HepG2 (cell line): Measurements from ENCODE around the gene SLC7A6OS. TPM values are rescaled to one million over a fixed set of nuclear protein-coding genes. Genes with fewer than 3 reads are reported as not detected.
A peak's percentile ranks its signal among the peaks of the same experiment; 100 is the strongest.

ENCODE experiments used
- ATAC-seq: fragments of 200-7000 bp; cut with Tn5 transposase; 3 replicates; pipeline ENCODE4 v1.9.1; 2020; ENCODE audit warnings: mild to moderate bottlenecking, moderate library complexity
- BruUV-seq: library from RNA; stranded (reverse); fragments of 400-500 nt; replicated peaks from 2 replicates; lab custom pipeline; 2021; lab: Mats Ljungman, UMichigan
- CTCF ChIA-PET: fragments of 300-600 bp; formaldehyde crosslinking; extraction: SDS; loops from one replicate; lab custom pipeline; 2021; ENCODE audit warnings: low total read pairs, inconsistent platforms, low intra/inter-chr PET ratio; lab: Yijun Ruan, JAX
- POLR2A ChIA-PET: fragments of 350-600 bp; sonication (Branson Sonifier 250); formaldehyde crosslinking; loops from one replicate; lab custom pipeline; 2020; ENCODE audit warnings: antibody characterized with exemption, inconsistent platforms; lab: Yijun Ruan, JAX
- DNase-seq: peaks from one replicate; pipeline ENCODE4 v3.0.0-alpha.2; 2015; ENCODE audit warnings: low spot score
- FAIRE-seq: peaks from 3 replicates; lab custom pipeline; 2011; peaks lifted over from hg19 to GRCh38; lab: Jason Lieb, UNC
- H2AFZ ChIP-seq: one replicate; pipeline ENCODE4 v1.6.1; 2011; ENCODE audit warnings: low read length, inconsistent platforms
- H3K27ac ChIP-seq: fragments of 300-600 bp; 3 replicates; pipeline ENCODE4 v1.8.0; 2011; ENCODE audit warnings: mixed run types, mild to moderate bottlenecking, mixed read lengths, low read length, inconsistent platforms; ENCODE audit not compliant: insufficient read depth; ENCODE audit errors: extremely low read length
- H3K27me3 ChIP-seq, 2 experiments: fragments of 200-600 bp in 1 of 2; 2 replicates in 1 of 2; 3 replicates in 1 of 2; pipeline versions ENCODE4 v1.6.0 to v1.8.0; 2011; ENCODE audit warnings: low read length in 2 of 2, mild to moderate bottlenecking in 2 of 2, moderate library complexity in 2 of 2, inconsistent platforms in 1 of 2; ENCODE audit not compliant: insufficient read depth in 2 of 2, control insufficient read depth in 1 of 2
- H3K36me3 ChIP-seq, 2 experiments: fragments of 200-600 bp in 1 of 2; replicated peaks in 1 of 2; 2 replicates in 1 of 2; 3 replicates in 1 of 2; pipeline versions ENCODE4 v1.5.1 to v1.8.0; 2011; ENCODE audit warnings: low read length in 2 of 2, inconsistent platforms in 1 of 2; ENCODE audit not compliant: insufficient read depth in 2 of 2, control insufficient read depth in 1 of 2
- H3K4me1 ChIP-seq: 2 replicates; pipeline ENCODE4 v1.5.1; 2012; ENCODE audit warnings: low read length, inconsistent platforms; ENCODE audit not compliant: insufficient read depth
- H3K4me2 ChIP-seq: 2 replicates; pipeline ENCODE4 v1.6.0; 2011; ENCODE audit warnings: low read depth, low read length, inconsistent platforms
- H3K4me3 ChIP-seq, 3 experiments: fragments of 200-600 bp in 1 of 3; sonication (generic), shearing (Covaris generic) in 1 of 3; replicated peaks in 1 of 3; 2 replicates each; pipeline ENCODE4 v1.5.1; 2011 to 2016; ENCODE audit warnings: low read length in 3 of 3, inconsistent platforms in 2 of 3, low read depth in 2 of 3, mild to moderate bottlenecking in 2 of 3, control low read depth in 1 of 3, mixed read lengths in 1 of 3; ENCODE audit not compliant: insufficient read depth in 1 of 3
- H3K79me2 ChIP-seq: one replicate; pipeline ENCODE4 v1.6.1; 2011; ENCODE audit warnings: low read length, inconsistent platforms; ENCODE audit not compliant: insufficient read depth
- H3K9ac ChIP-seq: 2 replicates; pipeline ENCODE4 v1.6.0; 2011; ENCODE audit warnings: mild to moderate bottlenecking, low read depth, low read length, inconsistent platforms; ENCODE audit not compliant: insufficient read depth
- H3K9me3 ChIP-seq: 2 replicates; pipeline ENCODE4 v1.5.1; 2012; ENCODE audit warnings: mild to moderate bottlenecking, low read length
- H4K20me1 ChIP-seq: 2 replicates; pipeline ENCODE4 v1.6.0; 2011; ENCODE audit warnings: inconsistent platforms, mild to moderate bottlenecking, low read length, moderate library complexity; ENCODE audit not compliant: insufficient read depth
- ATF1 ChIP-seq: IDR thresholded peaks from 2 replicates; pipeline ENCODE4 v1.6.1; 2016; ENCODE audit warnings: mild to moderate bottlenecking, control low read depth
- ATRX ChIP-seq: sonication (generic); formaldehyde crosslinking; IDR thresholded peaks from 2 replicates; pipeline ENCODE4 v1.4.0; 2020; ENCODE audit warnings: missing genetic modification reagents, borderline replicate concordance
- FOXA3 ChIP-seq: IDR thresholded peaks from 2 replicates; pipeline ENCODE4 v1.6.1; 2016; ENCODE audit warnings: missing genetic modification reagents, missing compliant biosample characterization
- GLI4 ChIP-seq: sonication (generic); formaldehyde crosslinking; IDR thresholded peaks from 2 replicates; pipeline ENCODE4 v1.5.1; 2020; ENCODE audit warnings: missing genetic modification reagents, mild to moderate bottlenecking, moderate library complexity, borderline replicate concordance
- NFYC ChIP-seq: IDR thresholded peaks from 2 replicates; pipeline ENCODE4 v1.6.1; 2016; ENCODE audit warnings: missing genetic modification reagents, missing compliant biosample characterization
- REPIN1 ChIP-seq: sonication (generic); formaldehyde crosslinking; IDR thresholded peaks from 2 replicates; pipeline ENCODE4 v1.8.0; 2022; ENCODE audit warnings: missing genetic modification reagents, low read depth, mild to moderate bottlenecking, borderline replicate concordance
- TAF1 ChIP-seq: sonication (generic); formaldehyde crosslinking; IDR thresholded peaks from 2 replicates; pipeline ENCODE4 v1.4.0; 2020; ENCODE audit warnings: missing genetic modification reagents
- TEAD2 ChIP-seq: sonication (generic); formaldehyde crosslinking; IDR thresholded peaks from 2 replicates; pipeline ENCODE4 v1.9.0; 2021; ENCODE audit warnings: missing genetic modification reagents
- TRIM24 ChIP-seq: sonication (generic); formaldehyde crosslinking; IDR thresholded peaks from 2 replicates; pipeline ENCODE4 v1.8.0; 2022; ENCODE audit warnings: mild to moderate bottlenecking, missing genetic modification reagents
- ZFP82 ChIP-seq: sonication (generic); formaldehyde crosslinking; IDR thresholded peaks from 2 replicates; pipeline ENCODE4 v1.5.1; 2020; ENCODE audit warnings: mild to moderate bottlenecking, missing genetic modification reagents, borderline replicate concordance
- ZNF235 ChIP-seq: sonication (generic); formaldehyde crosslinking; IDR thresholded peaks from 2 replicates; pipeline ENCODE4 v1.8.1; 2023; ENCODE audit warnings: mild to moderate bottlenecking, missing genetic modification reagents, borderline replicate concordance
- ZNF253 ChIP-seq: sonication (generic); formaldehyde crosslinking; IDR thresholded peaks from 2 replicates; pipeline ENCODE4 v1.8.0; 2022; ENCODE audit warnings: mild to moderate bottlenecking, missing genetic modification reagents, borderline replicate concordance
- ZNF343 ChIP-seq: sonication (generic); formaldehyde crosslinking; IDR thresholded peaks from 2 replicates; pipeline ENCODE4 v1.4.0; 2020; ENCODE audit warnings: mild to moderate bottlenecking, missing genetic modification reagents
- ZSCAN30 ChIP-seq: sonication (generic); formaldehyde crosslinking; IDR thresholded peaks from 2 replicates; pipeline ENCODE4 v1.5.0; 2020; ENCODE audit warnings: mild to moderate bottlenecking, missing genetic modification reagents
- WGBS: methylation state at CpG from one replicate; pipeline ENCODE4 v1.1.6; 2017; ENCODE audit warnings: low lambda C conversion rate; 5-methylcytosine and 5-hydroxymethylcytosine counted together
- in situ Hi-C: cut with HindIII; loops from 2 replicates; pipeline ENCODE4 v1.10.0; 2017; ENCODE audit warnings: low pct_unique_long_range_greater_than_20kb; ENCODE audit not compliant: extremely low pct_ligation_motif_present
- intact Hi-C: fragments of 100-400 bp; cut with micrococcal nuclease; formaldehyde crosslinking; loops from one replicate; pipeline ENCODE4 v1.10.0; 2022; ENCODE audit not compliant: unreplicated experiment
- polyA plus RNA-seq, 8 experiments: library from polyadenylated mRNA; depleted of rRNA in 3 of 8; stranded (reverse) in 7 of 8; unstranded in 1 of 8; fragments of >200 nt; fragmentation: Illumina TruSeq in 4 of 8; extraction: Trizol in 4 of 8; gene quantifications; 2 replicates each; pipeline versions ENCODE4 v1.2.1 to v1.2.3, GENCODE V29; 2011 to 2016; ENCODE audit warnings: low read depth in 4 of 8, missing spikeins in 1 of 8, mixed read lengths in 1 of 8; ENCODE audit not compliant: insufficient read depth in 1 of 8
- total RNA-seq, 5 experiments: library from RNA; depleted of rRNA; stranded (reverse); fragments of >200 nt; fragmentation: Illumina TruSeq; extraction: Trizol; gene quantifications; 2 replicates each; pipeline ENCODE4 v1.2.3, GENCODE V29; 2016; ENCODE audit warnings: low read depth in 1 of 5
- TF ChIP-seq, protein P1 (sequence below): IDR thresholded peaks from 2 replicates; pipeline ENCODE4 v1.6.1; 2016; ENCODE audit warnings: low read depth, borderline replicate concordance
- TF ChIP-seq, protein P2 (sequence below): sonication (generic); formaldehyde crosslinking; IDR thresholded peaks from 2 replicates; pipeline ENCODE4 v1.4.0; 2020; ENCODE audit warnings: mild to moderate bottlenecking, missing genetic modification reagents, borderline replicate concordance

Gene SLC7A6OS
- total and polyA plus RNA-seq, 2 of the 13 experiments (the other 11 are each of a cell fraction or from before 2014, with no cell fraction given): 11.2 to 21.5 TPM

GRCh38 chr16:68279726-68280558 is 30.8 kb downstream of the SLC7A6OS start:
- Histone ChIP-seq H2AFZ (no peak overlapping the region), H3K36me3 (peaks cover 3 to 24% of the 10 kb centered on the region in 2 experiments; a peak in 4 of 5 replicates), H4K20me1 (no peaks in the 10 kb centered on the region), H3K4me2 (no peak overlapping the region), H3K79me2 (peaks cover 35% of the 10 kb centered on the region), H3K27ac (peak overlapping the region; percentile 81), H3K4me1 (peaks cover 78% of the 10 kb centered on the region), H3K9me3 (no peaks in the 10 kb centered on the region), H3K9ac (no peak overlapping the region), H3K27me3 (no peaks in the 10 kb centered on the region), H3K4me3 (no peak overlapping the region)
- ChIA-PET POLR2A (interaction anchor here (1.6 to 3.9 kb wide), 4 partner anchors 8 to 31 kb away, joined by 5 to 59 read pairs (median 24); partner anchors contain the start of genes PRMT7, SLC7A6 and SLC7A6OS), CTCF (no interaction called here)
- TF ChIP-seq, protein P1, sequence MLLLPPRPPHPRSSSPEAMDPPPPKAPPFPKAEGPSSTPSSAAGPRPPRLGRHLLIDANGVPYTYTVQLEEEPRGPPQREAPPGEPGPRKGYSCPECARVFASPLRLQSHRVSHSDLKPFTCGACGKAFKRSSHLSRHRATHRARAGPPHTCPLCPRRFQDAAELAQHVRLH (CRISPR knock-in tag): 0 out of 2 replicates have a peak, but pooled peaks have one; percentile 17
- TF ChIP-seq TRIM24 (CRISPR knock-in tag): no peak
- in situ Hi-C loops: no loop called here
- intact Hi-C loops: no loop called here
- DNase-seq (no peak), ATAC-seq (no peak), FAIRE-seq (no peak)
- BruUV-seq: no TSS peak
- WGBS: 93% methylated on average over 13 of the region's 13 CpGs

DNA sequence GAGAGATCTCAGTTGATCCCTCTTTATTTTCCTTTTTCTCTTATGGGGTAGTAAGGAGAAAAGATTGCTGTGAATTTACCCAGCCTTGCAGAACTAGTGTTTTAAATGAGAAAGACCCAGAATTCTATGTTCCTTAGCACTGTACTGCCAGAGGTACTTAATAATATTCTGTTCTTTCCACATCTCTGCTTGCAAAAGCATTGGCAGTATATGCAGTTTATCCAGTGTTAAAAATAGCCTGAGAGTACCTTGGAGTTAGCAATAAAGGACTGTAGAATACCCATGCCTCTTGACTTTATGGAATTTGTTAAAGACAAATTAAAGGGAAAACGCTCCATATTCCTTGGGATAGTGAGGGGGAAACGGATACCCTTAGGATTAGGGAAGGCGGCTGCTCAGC is 34.5 kb downstream of the SLC7A6OS start:
- in situ Hi-C loops: no loop called here
- WGBS: 67% methylated on average over 3 of the region's 3 CpGs
- H3K36me3 ChIP-seq: peaks cover 20 to 41% of the 10 kb centered on the region in 2 experiments
- TF ChIP-seq ZFP82 (no peak), ZNF235 (CRISPR knock-in tag) (no peak), ZNF343 (CRISPR knock-in tag) (no peak), FOXA3 (CRISPR knock-in tag) (no peak), ZNF253 (no peak), TEAD2 (CRISPR knock-in tag) (no peak), ZSCAN30 (CRISPR knock-in tag) (no peak), TAF1 (CRISPR knock-in tag) (no peak), NFYC (no peak), REPIN1 (no peak), ATF1 (CRISPR knock-in tag) (no peak), ATRX (CRISPR knock-in tag) (no peak), GLI4 (CRISPR knock-in tag) (no peak)
- TF ChIP-seq, protein P2, sequence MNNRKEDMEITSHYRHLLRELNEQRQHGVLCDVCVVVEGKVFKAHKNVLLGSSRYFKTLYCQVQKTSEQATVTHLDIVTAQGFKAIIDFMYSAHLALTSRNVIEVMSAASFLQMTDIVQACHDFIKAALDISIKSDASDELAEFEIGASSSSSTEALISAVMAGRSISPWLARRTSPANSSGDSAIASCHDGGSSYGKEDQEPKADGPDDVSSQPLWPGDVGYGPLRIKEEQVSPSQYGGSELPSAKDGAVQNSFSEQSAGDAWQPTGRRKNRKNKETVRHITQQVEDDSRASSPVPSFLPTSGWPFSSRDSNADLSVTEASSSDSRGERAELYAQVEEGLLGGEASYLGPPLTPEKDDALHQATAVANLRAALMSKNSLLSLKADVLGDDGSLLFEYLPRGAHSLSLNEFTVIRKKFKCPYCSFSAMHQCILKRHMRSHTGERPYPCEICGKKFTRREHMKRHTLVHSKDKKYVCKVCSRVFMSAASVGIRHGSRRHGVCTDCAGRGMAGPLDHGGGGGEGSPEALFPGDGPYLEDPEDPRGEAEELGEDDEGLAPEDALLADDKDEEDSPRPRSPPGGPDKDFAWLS (CRISPR knock-in tag): no peak

More for the DNA sequence above, 34.5 kb downstream of the SLC7A6OS start:
- no TSS peak for BruUV-seq
- peaks cover 46% of the 10 kb centered on the region for H3K79me2 ChIP-seq
- peak overlapping the region; percentile 52 for H3K27ac ChIP-seq
- H3K4me3 ChIP-seq: no peak overlapping the region
- peaks cover 67% of the 10 kb centered on the region for H3K4me1 ChIP-seq
- peak overlapping the region; percentile 27; the same call in 1 of the 2 replicates for H3K9ac ChIP-seq
- no peak overlapping the region for H2AFZ ChIP-seq
- ATAC-seq (no peak), DNase-seq (no peak), FAIRE-seq (no peak)
- no peaks in the 10 kb centered on the region for H3K9me3 ChIP-seq
- peak overlapping the region; percentile 48; the same call in 1 of the 2 replicates for H3K4me2 ChIP-seq
- peaks cover 4% of the 10 kb centered on the region; the same call in 1 of the 2 replicates for H4K20me1 ChIP-seq
- H3K27me3 ChIP-seq: no peaks in the 10 kb centered on the region
- ChIA-PET CTCF (no interaction called here), POLR2A (interaction anchor here (1.1 to 2.4 kb wide), 4 partner anchors 9 to 35 kb away, joined by 3 to 16 read pairs (median 7); partner anchors contain the start of genes PRMT7, SLC7A6 and SLC7A6OS)
- intact Hi-C loops: no loop called here
